ENCODE data around the gene SEZ6L. TPM values are rescaled to one million over a fixed set of nuclear protein-coding genes. Genes with fewer than 3 reads are reported as not detected.

Gene SEZ6L
- total RNA-seq, 1 experiment from 2014 or later, result not detected

GRCh38 chr22:26330971-26331625, 161.8 kb downstream of the SEZ6L start:
- Histone ChIP-seq H3K4me1 (ENCODE audit: control insufficient read depth in 1 of 2, insufficient read depth in 2 of 2, low read length in 2 of 2) (no peaks in the 10 kb centered on the region), H2AFZ (ENCODE audit: low read depth, low read length, poor library complexity, severe bottlenecking) (no peak overlapping the region), H3K9me2 (ENCODE audit: insufficient read depth) (no peaks in the 10 kb centered on the region), H4K20me1 (ENCODE audit: insufficient read depth) (no peaks in the 10 kb centered on the region), H3K9me3 (ENCODE audit: control insufficient read depth in 1 of 2, insufficient read depth in 1 of 2, low read depth in 1 of 2, low read length in 2 of 2) (no peaks in the 10 kb centered on the region), H3K36me3 (ENCODE audit: control insufficient read depth in 1 of 2, insufficient read depth in 2 of 2, low read length in 2 of 2) (no peaks in the 10 kb centered on the region), H3K4me2 (ENCODE audit: low read length) (no peak overlapping the region), H3K9ac (ENCODE audit: low read length) (no peak overlapping the region), H3K79me2 (ENCODE audit: insufficient read depth, low read length) (no peaks in the 10 kb centered on the region), H3K27me3 (ENCODE audit: insufficient read depth, low read length) (peaks cover 38% of the 10 kb centered on the region), H3K27ac (ENCODE audit: low read depth, low read length) (no peak overlapping the region), H3K4me3 (replicated peaks in 1 of 2; ENCODE audit: low read depth in 1 of 2, low read length in 2 of 2) (no peak overlapping the region)
- RAD21 ChIA-PET (ENCODE audit: low non-redundant PET in 1 of 2, low total read pairs in 2 of 2, uncharacterized antibody in 2 of 2, unreplicated experiment in 2 of 2), result interaction anchor here in 1 of 2 experiments (0.9 to 1.1 kb wide), 2 partner anchors 159 to 558 kb away, joined by 3 to 7 read pairs; no protein-coding TSS in a partner anchor
- intact Hi-C loops (cut with micrococcal nuclease), result loop anchor here (1.0 to 5.0 kb wide), 3 partner anchors 435 to 558 kb away; no protein-coding TSS in a partner anchor
- no TSS peak for BruUV-seq (replicated peaks)
- POLR2A ChIA-PET, result no interaction called here
- ATAC-seq (peak; percentile 96), DNase-seq (ENCODE audit: low read depth, low spot score) (peak; percentile 63)
- CTCF ChIA-PET, result interaction anchor here (0.6 to 3.6 kb wide), 33 partner anchors 8 to 979 kb away, joined by 3 to 23 read pairs (median 4); no protein-coding TSS in a partner anchor
- TF ChIP-seq RAD21 (IDR thresholded peaks at IDR 0.05; ENCODE audit: low read depth) (peak; percentile 80), EGR1 (IDR thresholded peaks at IDR 0.05; ENCODE audit: low read depth) (no peak), ZBTB33 (IDR thresholded peaks at IDR 0.05; ENCODE audit: extremely low read depth, insufficient replicate concordance, low read length) (no peak), ZNF274 (IDR thresholded peaks at IDR 0.05; ENCODE audit: low read depth, low read length) (no peak), SP1 (IDR thresholded peaks at IDR 0.05; ENCODE audit: low read depth) (no peak), CTCF (IDR thresholded peaks at IDR 0.05 in 2 of 3, conservative IDR thresholded peaks at IDR 0.05 in 1 of 3; ENCODE audit: borderline replicate concordance in 1 of 3, insufficient read depth in 1 of 3, low read depth in 2 of 3, low read length in 2 of 3) (peak; percentile 48 to 95 (median 91); a peak in 5 of 6 replicates), POLR2AphosphoS5 (IDR thresholded peaks at IDR 0.05; ENCODE audit: low read depth, low read length) (no peak), CBX3 (IDR thresholded peaks at IDR 0.05; ENCODE audit: low read depth) (no peak)

Data from HCT116 (cell line).